ENCODE measurements around the gene DUSP28. TPM values are rescaled to one million over a fixed set of nuclear protein-coding genes. Genes with fewer than 3 reads are reported as not detected.

DUSP28 gene
- total and polyA plus RNA-seq, 2 of the 13 experiments (the other 11 are each of a cell fraction or from before 2014, with no cell fraction given), result 5.2 to 8.6 TPM

- TF ChIP-seq AHDC1 (CRISPR knock-in tag; IDR thresholded peaks at IDR 0.05; ENCODE audit: borderline replicate concordance), result no peak
- TF ChIP-seq ZNF816 (CRISPR knock-in tag; IDR thresholded peaks at IDR 0.05; ENCODE audit: borderline replicate concordance), result no peak
- TF ChIP-seq RNF2 (conservative IDR thresholded peaks at IDR 0.05; ENCODE audit: low read depth), result no peak
- no peak for TF ChIP-seq ZNF124 (CRISPR knock-in tag; IDR thresholded peaks at IDR 0.05)
- no peak for TF ChIP-seq ZIK1 (CRISPR knock-in tag; IDR thresholded peaks at IDR 0.05; ENCODE audit: borderline replicate concordance, low read depth)
- TF ChIP-seq PCBP1 (IDR thresholded peaks at IDR 0.05; ENCODE audit: borderline replicate concordance, low read depth, low read length), result no peak
- TF ChIP-seq FOXM1 (CRISPR knock-in tag; IDR thresholded peaks at IDR 0.05), result no peak
- peak; percentile 57 for TF ChIP-seq ISL2 (CRISPR knock-in tag; IDR thresholded peaks at IDR 0.05)
- no peak for TF ChIP-seq SKIL (CRISPR knock-in tag; IDR thresholded peaks at IDR 0.05; ENCODE audit: borderline replicate concordance)
- TF ChIP-seq ZNF639 (CRISPR knock-in tag; conservative IDR thresholded peaks at IDR 0.05), result no peak
- TF ChIP-seq ZSCAN30 (CRISPR knock-in tag; IDR thresholded peaks at IDR 0.05), result no peak
- no peak for TF ChIP-seq ZNF432 (CRISPR knock-in tag; IDR thresholded peaks at IDR 0.05; ENCODE audit: borderline replicate concordance)
- TF ChIP-seq ZNF142 (CRISPR knock-in tag; IDR thresholded peaks at IDR 0.05), result peak; percentile 15; the same call in 1 of the 2 replicates
Measured at GRCh38 chr2:240566203-240567136, 6.3 kb downstream of the DUSP28 start (continued).
